Ishikawa (cell line): Measurements from ENCODE around the gene TMEM54.

ENCODE experiments used
- CEBPB ChIP-seq: IDR thresholded peaks from 2 replicates; pipeline ENCODE4 v1.6.1; 2012
- CREB1 ChIP-seq: IDR thresholded peaks from 2 replicates; pipeline ENCODE4 v1.6.1; 2012; ENCODE audit warnings: low read depth
- EGR1 ChIP-seq: IDR thresholded peaks from 2 replicates; pipeline ENCODE4 v1.6.1; 2012
- EP300 ChIP-seq: IDR thresholded peaks from 2 replicates; pipeline ENCODE4 v1.6.1; 2012; ENCODE audit warnings: borderline replicate concordance
- NFIC ChIP-seq: IDR thresholded peaks from 2 replicates; pipeline ENCODE4 v1.6.1; 2012
- RAD21 ChIP-seq: IDR thresholded peaks from 2 replicates; pipeline ENCODE4 v1.6.1; 2012; ENCODE audit warnings: low read depth
- TAF1 ChIP-seq: IDR thresholded peaks from 2 replicates; pipeline ENCODE4 v1.6.1; 2012; ENCODE audit warnings: low read depth, mild to moderate bottlenecking
- TCF12 ChIP-seq: IDR thresholded peaks from 2 replicates; pipeline ENCODE4 v1.6.1; 2012; ENCODE audit warnings: low read depth
- YY1 ChIP-seq: IDR thresholded peaks from 2 replicates; pipeline ENCODE4 v1.6.1; 2012; ENCODE audit warnings: low read depth
- TF ChIP-seq, protein P1 (sequence below): IDR thresholded peaks from 2 replicates; pipeline ENCODE4 v1.6.1; 2012; ENCODE audit warnings: low read depth, mild to moderate bottlenecking
- TF ChIP-seq, protein P2 (sequence below): IDR thresholded peaks from 2 replicates; pipeline ENCODE4 v1.6.1; 2012
- TF ChIP-seq, protein P3 (sequence below): IDR thresholded peaks from 2 replicates; pipeline ENCODE4 v1.6.1; 2012

DNA sequence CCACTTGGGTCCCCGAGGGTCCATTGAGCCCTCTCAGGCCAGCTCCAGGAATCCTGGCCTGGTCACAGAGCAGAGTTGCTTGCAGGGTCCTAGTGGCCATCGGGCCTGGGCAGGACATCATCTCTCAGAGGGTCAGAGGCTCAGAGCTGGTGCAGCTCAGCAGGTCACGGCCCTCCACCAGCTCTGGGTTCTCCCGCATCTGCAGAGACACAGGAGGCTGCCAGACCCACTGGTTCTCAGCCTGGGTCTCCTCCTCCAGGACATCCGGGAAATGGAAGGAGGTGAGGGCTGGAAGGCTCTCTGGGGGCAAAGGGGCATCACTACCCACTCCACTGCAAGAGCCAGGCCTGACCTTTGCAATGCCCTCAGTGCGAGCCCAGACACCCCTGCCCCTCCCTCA is 6.5 kb downstream of the TMEM54 start:
- TF ChIP-seq CREB1, result no peak
- no peak for TF ChIP-seq YY1
- TF ChIP-seq, protein P1, sequence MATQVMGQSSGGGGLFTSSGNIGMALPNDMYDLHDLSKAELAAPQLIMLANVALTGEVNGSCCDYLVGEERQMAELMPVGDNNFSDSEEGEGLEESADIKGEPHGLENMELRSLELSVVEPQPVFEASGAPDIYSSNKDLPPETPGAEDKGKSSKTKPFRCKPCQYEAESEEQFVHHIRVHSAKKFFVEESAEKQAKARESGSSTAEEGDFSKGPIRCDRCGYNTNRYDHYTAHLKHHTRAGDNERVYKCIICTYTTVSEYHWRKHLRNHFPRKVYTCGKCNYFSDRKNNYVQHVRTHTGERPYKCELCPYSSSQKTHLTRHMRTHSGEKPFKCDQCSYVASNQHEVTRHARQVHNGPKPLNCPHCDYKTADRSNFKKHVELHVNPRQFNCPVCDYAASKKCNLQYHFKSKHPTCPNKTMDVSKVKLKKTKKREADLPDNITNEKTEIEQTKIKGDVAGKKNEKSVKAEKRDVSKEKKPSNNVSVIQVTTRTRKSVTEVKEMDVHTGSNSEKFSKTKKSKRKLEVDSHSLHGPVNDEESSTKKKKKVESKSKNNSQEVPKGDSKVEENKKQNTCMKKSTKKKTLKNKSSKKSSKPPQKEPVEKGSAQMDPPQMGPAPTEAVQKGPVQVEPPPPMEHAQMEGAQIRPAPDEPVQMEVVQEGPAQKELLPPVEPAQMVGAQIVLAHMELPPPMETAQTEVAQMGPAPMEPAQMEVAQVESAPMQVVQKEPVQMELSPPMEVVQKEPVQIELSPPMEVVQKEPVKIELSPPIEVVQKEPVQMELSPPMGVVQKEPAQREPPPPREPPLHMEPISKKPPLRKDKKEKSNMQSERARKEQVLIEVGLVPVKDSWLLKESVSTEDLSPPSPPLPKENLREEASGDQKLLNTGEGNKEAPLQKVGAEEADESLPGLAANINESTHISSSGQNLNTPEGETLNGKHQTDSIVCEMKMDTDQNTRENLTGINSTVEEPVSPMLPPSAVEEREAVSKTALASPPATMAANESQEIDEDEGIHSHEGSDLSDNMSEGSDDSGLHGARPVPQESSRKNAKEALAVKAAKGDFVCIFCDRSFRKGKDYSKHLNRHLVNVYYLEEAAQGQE, result no peak
- TF ChIP-seq TCF12, result no peak
- TF ChIP-seq CEBPB, result no peak
- no peak for TF ChIP-seq TAF1
- TF ChIP-seq, protein P2, sequence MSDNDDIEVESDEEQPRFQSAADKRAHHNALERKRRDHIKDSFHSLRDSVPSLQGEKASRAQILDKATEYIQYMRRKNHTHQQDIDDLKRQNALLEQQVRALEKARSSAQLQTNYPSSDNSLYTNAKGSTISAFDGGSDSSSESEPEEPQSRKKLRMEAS, result no peak
- TF ChIP-seq EP300, result no peak
- TF ChIP-seq RAD21, result no peak
- TF ChIP-seq, protein P3, sequence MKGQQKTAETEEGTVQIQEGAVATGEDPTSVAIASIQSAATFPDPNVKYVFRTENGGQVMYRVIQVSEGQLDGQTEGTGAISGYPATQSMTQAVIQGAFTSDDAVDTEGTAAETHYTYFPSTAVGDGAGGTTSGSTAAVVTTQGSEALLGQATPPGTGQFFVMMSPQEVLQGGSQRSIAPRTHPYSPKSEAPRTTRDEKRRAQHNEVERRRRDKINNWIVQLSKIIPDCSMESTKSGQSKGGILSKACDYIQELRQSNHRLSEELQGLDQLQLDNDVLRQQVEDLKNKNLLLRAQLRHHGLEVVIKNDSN, result no peak
- TF ChIP-seq NFIC, result no peak
- no peak for TF ChIP-seq EGR1
